Cardiac muscle cell (in vitro differentiated cells and primary cell): ENCODE results near the gene CFAP65. TPM values are rescaled to one million over a fixed set of nuclear protein-coding genes. Genes with fewer than 3 reads are reported as not detected.
A peak's percentile ranks its signal among the peaks of the same experiment; 100 is the strongest.

Experiments
- DNase-seq, 2 donors: peaks; one replicate each; pipeline versions ENCODE4 v3.0.0 to v3.0.0-alpha.2; 2010 to 2017; ENCODE audit warnings: low read depth in 1 of 2, low spot score in 1 of 2
- H3K27ac ChIP-seq: fragments of 200-600 bp; sonication (generic); 2 replicates; pipeline ENCODE4 v1.5.1; 2016
- H3K27me3 ChIP-seq: fragments of 200-600 bp; sonication (generic); 2 replicates; pipeline ENCODE4 v1.6.0; 2016; ENCODE audit warnings: control low read depth
- H3K36me3 ChIP-seq: fragments of 200-600 bp; sonication (generic); 2 replicates; pipeline ENCODE4 v1.5.1; 2016; ENCODE audit warnings: control low read depth
- H3K4me1 ChIP-seq: fragments of 200-600 bp; sonication (generic); 2 replicates; pipeline ENCODE4 v1.8.1; 2017; ENCODE audit warnings: low read depth, mild to moderate bottlenecking, mixed run types
- H3K4me3 ChIP-seq: fragments of 200-600 bp; sonication (generic); 2 replicates; pipeline ENCODE4 v1.5.1; 2016; ENCODE audit warnings: mild to moderate bottlenecking
- H3K9me3 ChIP-seq: fragments of 200-600 bp; sonication (generic); 2 replicates; pipeline ENCODE4 v1.5.1; 2017; ENCODE audit warnings: low read depth, mild to moderate bottlenecking, control low read depth
- CTCF ChIP-seq: IDR thresholded peaks from 2 replicates; pipeline ENCODE4 v1.5.1; 2012; ENCODE audit warnings: low read depth, mild to moderate bottlenecking, low read length
- polyA plus RNA-seq: library from polyadenylated mRNA; unstranded; fragments of >200 nt; fragmentation: Nextera tagmentation; extraction: Ambion mirVana; gene quantifications from 2 replicates; pipeline ENCODE4 v1.2.1, GENCODE V29; 2016
- total RNA-seq: library from RNA; depleted of rRNA; stranded (reverse); fragments of >200 nt; gene quantifications from 2 replicates; pipeline ENCODE4 v1.2.3, GENCODE V29; 2016

CFAP65 gene
- total and polyA plus RNA-seq, 2 experiments from 2014 or later, result 0.45 to 2.2 TPM

- no peak overlapping the region for H3K4me3 ChIP-seq
- H3K36me3 ChIP-seq, result no peaks in the 10 kb centered on the region
- no peak for TF ChIP-seq CTCF
- H3K27me3 ChIP-seq, result peaks cover 32% of the 10 kb centered on the region
- no peaks in the 10 kb centered on the region for H3K4me1 ChIP-seq
- no peak overlapping the region for H3K27ac ChIP-seq
- no peaks in the 10 kb centered on the region for H3K9me3 ChIP-seq
- peak in 1 of 2 donors; percentile 62 for DNase-seq
Observed at GRCh38 chr2:219020604-219021365, 20.5 kb downstream of the CFAP65 start.

DNA sequence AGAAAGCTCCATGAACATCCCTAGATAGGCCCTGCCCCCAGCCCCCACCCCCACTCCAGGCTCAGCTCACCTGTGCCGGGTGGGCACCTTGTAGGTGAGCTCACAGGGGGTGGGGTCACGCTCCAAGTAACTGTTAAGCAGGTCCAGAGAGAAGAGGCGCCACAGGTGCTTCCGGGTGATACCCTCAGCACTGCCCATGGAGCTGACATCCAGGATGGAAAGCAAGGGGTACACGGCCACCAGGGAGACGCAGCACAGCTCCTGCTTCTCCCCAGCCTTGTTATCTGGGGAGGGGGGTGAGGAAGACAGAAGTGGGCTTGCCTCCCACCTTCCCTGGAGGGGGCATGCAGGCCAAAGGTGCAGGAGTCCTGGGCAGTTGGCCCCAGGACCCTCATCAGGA, 21.9 kb downstream of the CFAP65 start:
- Histone ChIP-seq H3K9me3 (no peaks in the 10 kb centered on the region), H3K36me3 (no peaks in the 10 kb centered on the region), H3K27ac (no peak overlapping the region), H3K4me1 (no peaks in the 10 kb centered on the region), H3K27me3 (peaks cover 42% of the 10 kb centered on the region), H3K4me3 (no peak overlapping the region)
- no peak for DNase-seq
- no peak for TF ChIP-seq CTCF

- no peak for TF ChIP-seq CTCF
- peaks cover 49% of the 10 kb centered on the region for H3K27me3 ChIP-seq
- no peaks in the 10 kb centered on the region for H3K36me3 ChIP-seq
- DNase-seq, result no peak
- no peak overlapping the region for H3K27ac ChIP-seq
- no peak overlapping the region for H3K4me3 ChIP-seq
- no peaks in the 10 kb centered on the region for H3K4me1 ChIP-seq
- no peaks in the 10 kb centered on the region for H3K9me3 ChIP-seq
Observed at GRCh38 chr2:219018726-219019125, 22.6 kb downstream of the CFAP65 start.

GRCh38 chr2:219018286-219018685, 23.0 kb downstream of the CFAP65 start:
- H3K27ac ChIP-seq, result no peak overlapping the region
- no peak for TF ChIP-seq CTCF
- peaks cover 54% of the 10 kb centered on the region for H3K27me3 ChIP-seq
- no peaks in the 10 kb centered on the region for H3K4me1 ChIP-seq
- H3K36me3 ChIP-seq, result no peaks in the 10 kb centered on the region
- H3K9me3 ChIP-seq, result no peaks in the 10 kb centered on the region
- DNase-seq, result no peak
- H3K4me3 ChIP-seq, result no peak overlapping the region

DNA sequence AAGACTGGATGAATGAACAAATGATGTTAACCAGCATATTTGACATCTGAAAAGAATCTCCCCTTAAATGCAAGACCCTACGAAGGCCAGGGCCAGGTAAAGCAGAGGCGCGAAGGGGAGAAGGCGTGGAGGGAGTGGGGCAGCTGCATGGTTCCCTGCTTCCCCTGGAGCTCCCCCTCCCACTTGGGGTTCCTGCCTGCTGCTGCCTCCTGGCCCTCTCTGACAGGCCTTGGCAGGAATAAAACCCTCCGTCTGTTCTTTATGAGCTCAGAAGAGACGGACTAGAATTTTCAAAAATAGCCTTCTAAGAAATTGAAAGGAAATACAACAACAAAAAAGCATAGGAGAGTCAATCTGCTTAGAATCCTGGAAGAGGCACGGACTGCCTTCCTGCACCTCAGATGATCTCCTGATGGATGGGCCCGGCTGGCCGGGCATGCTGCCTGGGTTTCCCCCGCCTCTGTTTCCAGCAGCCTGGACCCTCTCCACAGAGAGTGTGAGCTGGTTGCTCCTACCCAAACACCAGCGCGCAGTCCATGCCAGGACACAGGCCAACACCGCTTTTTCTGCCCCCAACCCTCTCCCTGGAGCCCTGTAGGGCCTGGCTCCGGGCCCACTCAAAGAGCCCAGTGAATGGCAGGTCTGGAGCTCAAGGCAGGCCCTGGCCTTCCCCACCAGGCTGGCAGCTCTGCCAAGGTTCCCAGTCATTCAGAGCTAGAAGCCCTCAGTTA, 23.9 kb downstream of the CFAP65 start:
- no peaks in the 10 kb centered on the region for H3K4me1 ChIP-seq
- DNase-seq, result no peak
- no peaks in the 10 kb centered on the region for H3K36me3 ChIP-seq
- no peak overlapping the region for H3K4me3 ChIP-seq
- H3K27ac ChIP-seq, result no peak overlapping the region
- TF ChIP-seq CTCF, result no peak
- H3K9me3 ChIP-seq, result no peaks in the 10 kb centered on the region
- H3K27me3 ChIP-seq, result peaks cover 63% of the 10 kb centered on the region
